Ishikawa (cell line): ENCODE results near the gene NRXN3.

Experiments
- EGR1 ChIP-seq: IDR thresholded peaks from 2 replicates; pipeline ENCODE4 v1.6.1; 2012
- FOXM1 ChIP-seq: IDR thresholded peaks from 2 replicates; pipeline ENCODE4 v1.6.1; 2012; ENCODE audit warnings: low read depth, borderline replicate concordance
- RAD21 ChIP-seq: IDR thresholded peaks from 2 replicates; pipeline ENCODE4 v1.6.1; 2012; ENCODE audit warnings: low read depth
- REST ChIP-seq: IDR thresholded peaks from 2 replicates; pipeline ENCODE4 v1.6.1; 2012; ENCODE audit warnings: low read depth, mild to moderate bottlenecking
- TAF1 ChIP-seq: IDR thresholded peaks from 2 replicates; pipeline ENCODE4 v1.6.1; 2012; ENCODE audit warnings: low read depth, mild to moderate bottlenecking
- TEAD4 ChIP-seq: IDR thresholded peaks from 2 replicates; pipeline ENCODE4 v1.6.1; 2012
- YY1 ChIP-seq: IDR thresholded peaks from 2 replicates; pipeline ENCODE4 v1.6.1; 2012; ENCODE audit warnings: low read depth

- TF ChIP-seq REST = no peak
- no peak for TF ChIP-seq TAF1
- no peak for TF ChIP-seq YY1
- TF ChIP-seq EGR1 = no peak
- TF ChIP-seq TEAD4 = no peak
- TF ChIP-seq FOXM1 = no peak
- no peak for TF ChIP-seq RAD21
These were observed 677.6 kb downstream of the NRXN3 start for GRCh38 chr14:78847801-78848200.
